ENCODE data around the gene CCDC157.
A peak's percentile ranks its signal among the peaks of the same experiment; 100 is the strongest.
"Not testable (repeated sequence)": the region's sequence is repeated elsewhere in the genome, so short reads cannot be mapped to it uniquely, and the experiment has no call there.

CCDC157 gene

GRCh38 chr22:30386960-30387827 is 30.4 kb downstream of the CCDC157 start, which contains the start of gene RNF215:
RNF215 (minus strand) TSS chr22:30387411; CDS start chr22:30387313, 98 bp downstream.
- DNase-seq (ENCODE audit: low read depth in 2 of 2, low spot score in 1 of 2), result peak; percentile 42 to 63

- DNase-seq (ENCODE audit: low read depth in 2 of 2, low spot score in 1 of 2), result peak; percentile 45 to 66
Observed at GRCh38 chr22:30390974-30391691, 34.3 kb downstream of the CCDC157 start.

GRCh38 chr22:30392661-30393321 is 36.0 kb downstream of the CCDC157 start:
- DNase-seq (ENCODE audit: low read depth in 2 of 2, low spot score in 1 of 2), result no peak

- no peak for DNase-seq (ENCODE audit: low read depth in 2 of 2, low spot score in 1 of 2)
Observed at GRCh38 chr22:30393322-30393680, 36.5 kb downstream of the CCDC157 start.

GRCh38 chr22:30393885-30394284 is 37.1 kb downstream of the CCDC157 start:
- DNase-seq (ENCODE audit: low read depth in 2 of 2, low spot score in 1 of 2), result no peak

- DNase-seq (ENCODE audit: low read depth in 2 of 2, low spot score in 1 of 2), result peak in 1 of 2 donors; percentile 25
Observed at GRCh38 chr22:30396871-30397655, 40.3 kb downstream of the CCDC157 start, which contains the start of gene SEC14L2. SEC14L2 (plus strand) TSS chr22:30397018; CDS start chr22:30397117, 99 bp downstream.

GRCh38 chr22:30397656-30398635 is 41.1 kb downstream of the CCDC157 start:
- no peak for DNase-seq (ENCODE audit: low read depth in 2 of 2, low spot score in 1 of 2)

- DNase-seq (ENCODE audit: low read depth in 2 of 2, low spot score in 1 of 2), result no peak
Observed at GRCh38 chr22:30398685-30399680, 42.2 kb downstream of the CCDC157 start.

- DNase-seq (ENCODE audit: low read depth in 2 of 2, low spot score in 1 of 2), result no peak
Observed at GRCh38 chr22:30399718-30400117, 42.9 kb downstream of the CCDC157 start.

GRCh38 chr22:30400159-30400558 is 43.4 kb downstream of the CCDC157 start:
- no peak for DNase-seq (ENCODE audit: low read depth in 2 of 2, low spot score in 1 of 2)

GRCh38 chr22:30401024-30401423 is 44.2 kb downstream of the CCDC157 start:
- not testable (repeated sequence) for DNase-seq (ENCODE audit: low read depth in 2 of 2, low spot score in 1 of 2)

GRCh38 chr22:30402028-30402765 is 45.4 kb downstream of the CCDC157 start:
- no peak for DNase-seq (ENCODE audit: low read depth in 2 of 2, low spot score in 1 of 2)

- DNase-seq (ENCODE audit: low read depth in 2 of 2, low spot score in 1 of 2), result not testable (repeated sequence)
Observed at GRCh38 chr22:30402766-30403104, 45.9 kb downstream of the CCDC157 start.

GRCh38 chr22:30404307-30404706 is 47.5 kb downstream of the CCDC157 start:
- no peak for DNase-seq (ENCODE audit: low read depth in 2 of 2, low spot score in 1 of 2)

GRCh38 chr22:30405731-30406130 is 48.9 kb downstream of the CCDC157 start:
- no peak for DNase-seq (ENCODE audit: low read depth in 2 of 2, low spot score in 1 of 2)

- DNase-seq (ENCODE audit: low read depth in 2 of 2, low spot score in 1 of 2), result no peak
Observed at GRCh38 chr22:30406400-30406799, 49.6 kb downstream of the CCDC157 start.

- no peak for DNase-seq (ENCODE audit: low read depth in 2 of 2, low spot score in 1 of 2)
Observed at GRCh38 chr22:30408388-30409102, 51.7 kb downstream of the CCDC157 start.

All from stimulated activated CD8-positive, alpha-beta memory T cell treated with anti-CD3 and anti-CD28 coated beads, Interleukin-4, amount 100 ng/mL, for 1 hour (primary cell).